Transverse colon (tissue), 4 donors: ENCODE results near the gene FAM193B.

ENCODE experiments used
- EP300 ChIP-seq: sonication (generic); formaldehyde crosslinking; IDR thresholded peaks from one replicate; pipeline ENCODE4 v1.6.1; 2017; ENCODE audit warnings: antibody characterized with exemption, low read depth
- POLR2A ChIP-seq: fragments of 450-650 bp; IDR thresholded peaks from one replicate; pipeline ENCODE4 v1.6.1; 2016; ENCODE audit warnings: antibody characterized with exemption, mild to moderate bottlenecking, moderate library complexity
- POLR2AphosphoS5 ChIP-seq, 3 donors: sonication (generic); formaldehyde crosslinking; IDR thresholded peaks; one replicate each; pipeline ENCODE4 v1.6.1; 2016; ENCODE audit warnings: antibody characterized with exemption in 3 of 3
- TF ChIP-seq, protein P1 (sequence below), 5 experiments: fragments of 200-600 bp in 3 of 5; fragments of 450-650 bp in 2 of 5; sonication (generic) in 3 of 5; IDR thresholded peaks; 1 replicate in 2 of 5; 2 replicates in 3 of 5; pipeline ENCODE4 v1.5.1; 2016 to 2017; ENCODE audit warnings: antibody characterized with exemption in 5 of 5, inconsistent platforms in 3 of 5, mild to moderate bottlenecking in 2 of 5, moderate library complexity in 1 of 5

DNA sequence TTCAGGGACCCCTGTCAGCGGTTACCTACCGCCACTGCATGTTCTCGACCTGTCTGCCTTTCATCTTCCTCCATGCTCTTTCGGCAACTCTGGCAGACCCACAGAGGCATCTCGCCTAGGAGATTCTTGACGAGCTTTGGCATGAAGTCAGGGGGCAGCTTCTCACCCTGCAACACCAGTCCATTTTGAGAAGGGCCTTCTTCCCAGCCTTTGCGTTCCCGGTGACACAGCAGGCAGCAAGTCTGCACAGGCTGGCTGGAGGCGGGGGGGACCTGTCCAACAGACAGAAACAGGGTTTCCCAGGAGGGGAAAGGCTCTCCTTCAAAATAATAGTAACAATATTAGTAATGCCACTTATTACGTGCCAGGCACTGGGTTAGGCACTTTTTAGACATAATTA, 15.5 kb downstream of the FAM193B start:
- no peak for TF ChIP-seq EP300
- TF ChIP-seq, protein P1, sequence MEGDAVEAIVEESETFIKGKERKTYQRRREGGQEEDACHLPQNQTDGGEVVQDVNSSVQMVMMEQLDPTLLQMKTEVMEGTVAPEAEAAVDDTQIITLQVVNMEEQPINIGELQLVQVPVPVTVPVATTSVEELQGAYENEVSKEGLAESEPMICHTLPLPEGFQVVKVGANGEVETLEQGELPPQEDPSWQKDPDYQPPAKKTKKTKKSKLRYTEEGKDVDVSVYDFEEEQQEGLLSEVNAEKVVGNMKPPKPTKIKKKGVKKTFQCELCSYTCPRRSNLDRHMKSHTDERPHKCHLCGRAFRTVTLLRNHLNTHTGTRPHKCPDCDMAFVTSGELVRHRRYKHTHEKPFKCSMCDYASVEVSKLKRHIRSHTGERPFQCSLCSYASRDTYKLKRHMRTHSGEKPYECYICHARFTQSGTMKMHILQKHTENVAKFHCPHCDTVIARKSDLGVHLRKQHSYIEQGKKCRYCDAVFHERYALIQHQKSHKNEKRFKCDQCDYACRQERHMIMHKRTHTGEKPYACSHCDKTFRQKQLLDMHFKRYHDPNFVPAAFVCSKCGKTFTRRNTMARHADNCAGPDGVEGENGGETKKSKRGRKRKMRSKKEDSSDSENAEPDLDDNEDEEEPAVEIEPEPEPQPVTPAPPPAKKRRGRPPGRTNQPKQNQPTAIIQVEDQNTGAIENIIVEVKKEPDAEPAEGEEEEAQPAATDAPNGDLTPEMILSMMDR (IDR thresholded peaks at IDR 0.05), result no peak
- TF ChIP-seq POLR2AphosphoS5 (IDR thresholded peaks at IDR 0.05), result no peak
- TF ChIP-seq POLR2A, result no peak
